GM08714 (cell line): Measurements from ENCODE around the gene CCDC60.

Experiments
- H3K4me3 ChIP-seq: fragments of 200-500 bp; sonication (Bioruptor generic); 2 replicates; pipeline ENCODE4 v1.5.1; 2014; ENCODE audit warnings: mild to moderate bottlenecking, low read length, inconsistent platforms
- ZNF274 ChIP-seq: IDR thresholded peaks from 2 replicates; pipeline ENCODE4 v1.6.1; 2012; ENCODE audit warnings: mild to moderate bottlenecking, low read depth, low read length

CCDC60 gene

DNA sequence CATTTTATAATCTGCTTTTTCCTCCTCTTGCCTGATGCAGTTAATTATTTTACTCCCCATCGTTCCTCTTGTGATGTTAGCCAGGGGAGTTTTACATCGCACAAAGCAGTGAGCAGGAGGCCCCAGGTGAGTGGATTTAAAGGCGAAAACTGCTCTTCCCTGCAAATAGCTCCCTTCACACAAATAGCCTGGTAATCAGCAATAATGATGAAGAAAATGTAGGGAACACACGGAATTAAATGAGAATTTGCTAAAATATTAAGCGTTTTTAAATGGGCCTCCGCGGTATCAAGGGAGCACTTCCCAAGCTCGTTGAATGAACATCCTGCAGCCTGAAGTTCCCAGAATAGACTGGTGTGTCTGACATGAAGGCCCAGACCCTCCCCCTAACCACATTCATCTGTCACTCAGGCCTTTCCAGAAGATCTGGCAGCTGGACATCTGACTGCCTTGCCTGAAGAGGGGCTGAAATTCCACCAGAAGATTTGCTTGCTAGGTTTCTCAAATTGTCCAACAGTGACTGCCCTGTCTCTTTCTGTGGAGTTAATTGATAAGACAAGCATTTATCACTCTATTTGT is 127.2 kb downstream of the CCDC60 start:
- TF ChIP-seq ZNF274 = no peak
- H3K4me3 ChIP-seq = no peak overlapping the region

DNA sequence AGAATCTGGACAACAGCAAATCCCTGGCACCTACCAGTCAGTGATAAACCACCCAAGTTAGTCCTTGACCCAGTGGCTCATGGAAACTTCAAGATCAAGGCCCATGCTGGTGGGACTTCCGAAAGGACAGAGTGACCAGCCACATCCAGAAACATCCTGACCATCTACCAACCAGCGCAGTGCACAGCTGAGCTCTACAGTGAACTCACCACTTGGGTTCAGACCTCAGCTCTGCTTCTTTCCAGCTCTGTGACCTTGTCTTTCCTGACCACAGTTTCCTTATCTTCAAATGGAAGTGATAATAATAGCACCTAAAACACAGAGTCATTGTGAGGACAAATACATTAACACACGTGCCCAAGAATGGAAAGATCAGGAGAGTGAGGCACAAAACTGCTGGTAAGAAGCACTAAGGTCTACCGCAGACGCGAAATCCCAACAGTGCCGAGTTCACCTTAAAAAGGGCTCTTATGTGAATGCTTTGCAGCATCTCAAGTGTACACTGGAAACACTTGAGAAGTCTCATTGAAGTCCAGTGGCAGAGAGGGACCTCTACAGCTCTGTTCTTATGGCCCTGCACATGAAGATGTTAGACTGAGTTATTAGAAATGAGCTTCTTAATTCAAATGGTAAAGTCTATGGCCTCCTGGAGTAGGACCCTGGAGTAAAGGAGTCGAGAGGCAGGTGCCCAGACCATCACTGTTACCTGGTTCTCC is 128.8 kb downstream of the CCDC60 start:
- no peak overlapping the region for H3K4me3 ChIP-seq
- no peak for TF ChIP-seq ZNF274

DNA sequence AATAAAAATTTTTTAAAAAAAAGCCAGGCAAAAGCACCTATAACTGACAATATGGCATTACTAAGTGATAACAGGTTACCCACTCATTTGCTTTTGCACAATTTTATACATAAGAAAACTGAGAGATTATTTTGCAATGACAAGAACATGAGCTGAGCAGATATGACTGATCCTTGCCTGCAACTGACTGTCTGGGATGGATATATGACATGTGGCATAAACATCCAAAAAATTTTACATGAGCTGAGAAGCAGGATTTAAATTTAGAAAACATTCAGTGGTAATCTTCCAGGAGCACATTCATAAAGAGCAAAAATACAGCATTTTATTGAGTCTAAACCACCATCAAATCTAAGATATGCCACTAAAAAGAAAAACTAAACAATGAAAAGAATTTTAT is 133.8 kb downstream of the CCDC60 start:
- TF ChIP-seq ZNF274 = no peak
- H3K4me3 ChIP-seq = no peak overlapping the region

DNA sequence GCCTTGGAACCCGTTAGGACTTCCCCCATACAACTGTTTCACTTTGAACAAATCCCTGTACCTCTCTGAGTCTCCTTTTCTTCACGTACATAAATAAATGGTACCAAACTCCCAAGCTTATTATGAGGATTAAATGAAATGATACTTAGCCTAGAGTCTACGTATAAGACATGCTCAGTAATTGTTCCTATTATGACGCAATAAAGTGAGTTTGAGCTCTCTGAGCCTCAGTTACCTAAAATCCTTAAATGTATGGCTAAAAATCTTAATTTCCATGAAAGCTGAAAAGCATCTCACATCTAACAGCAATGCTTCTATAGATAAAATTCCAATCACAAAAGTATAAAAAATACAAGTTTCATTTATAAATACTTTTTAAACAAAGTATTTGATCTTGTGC is 141.1 kb downstream of the CCDC60 start:
- TF ChIP-seq ZNF274 = no peak
- H3K4me3 ChIP-seq = no peak overlapping the region

DNA sequence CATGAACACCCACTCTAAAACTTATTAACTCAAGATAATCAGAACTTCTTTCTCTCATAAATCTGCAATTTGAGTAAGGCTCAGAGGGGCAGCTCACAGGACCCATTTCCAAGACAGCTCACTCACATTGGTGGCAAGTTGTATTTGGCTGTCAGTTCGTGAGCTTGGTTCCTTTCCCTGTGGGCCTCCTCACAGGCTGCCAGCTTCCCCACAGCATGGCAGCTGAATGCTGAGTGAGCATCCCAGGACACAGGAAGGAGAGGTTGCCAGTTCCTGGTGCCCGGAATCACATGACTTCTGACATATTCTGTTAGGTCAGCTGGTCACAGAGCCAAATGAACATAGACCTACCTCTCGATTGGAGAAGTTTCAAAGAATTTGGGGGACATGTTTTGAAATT is 142.4 kb downstream of the CCDC60 start:
- H3K4me3 ChIP-seq = no peak overlapping the region
- TF ChIP-seq ZNF274 = no peak

DNA sequence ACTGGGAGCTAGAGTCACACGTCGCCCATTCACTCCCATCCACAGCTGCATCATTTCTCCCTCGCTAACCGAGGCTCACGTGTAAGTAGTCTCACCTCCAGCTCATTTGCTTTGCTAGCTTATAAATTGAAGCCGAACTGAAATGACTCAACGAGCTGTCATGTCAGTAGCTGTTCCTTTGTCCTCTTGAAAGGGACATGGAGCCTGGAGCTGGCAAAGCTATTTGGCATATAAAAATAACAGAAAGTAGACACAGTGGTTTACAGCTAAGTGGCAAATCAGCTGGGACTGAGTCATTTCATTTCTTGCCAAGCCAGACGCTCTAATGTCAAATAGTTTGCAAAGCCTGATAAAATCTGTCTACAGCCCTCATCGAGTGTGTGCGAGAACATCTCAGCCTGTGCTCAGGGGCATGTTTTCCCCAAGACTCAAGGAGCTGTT is 144.6 kb downstream of the CCDC60 start:
- no peak for TF ChIP-seq ZNF274
- H3K4me3 ChIP-seq = no peak overlapping the region

DNA sequence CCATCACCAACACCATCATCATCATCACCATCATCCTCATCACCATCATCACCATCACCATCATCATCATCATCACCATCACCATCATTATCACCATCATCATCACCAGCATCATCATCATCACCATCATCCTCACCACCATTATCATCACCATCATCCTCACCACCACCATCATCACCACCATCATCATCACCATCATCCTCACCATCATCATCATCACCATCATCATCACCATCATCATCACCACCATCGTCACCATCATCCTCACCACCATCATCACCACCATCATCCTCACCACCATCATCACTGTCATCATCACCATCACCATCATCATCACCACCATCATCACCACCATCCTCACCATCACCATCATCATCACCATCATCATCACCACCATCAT is 146.0 kb downstream of the CCDC60 start:
- TF ChIP-seq ZNF274 = no peak
- H3K4me3 ChIP-seq = no peak overlapping the region

DNA sequence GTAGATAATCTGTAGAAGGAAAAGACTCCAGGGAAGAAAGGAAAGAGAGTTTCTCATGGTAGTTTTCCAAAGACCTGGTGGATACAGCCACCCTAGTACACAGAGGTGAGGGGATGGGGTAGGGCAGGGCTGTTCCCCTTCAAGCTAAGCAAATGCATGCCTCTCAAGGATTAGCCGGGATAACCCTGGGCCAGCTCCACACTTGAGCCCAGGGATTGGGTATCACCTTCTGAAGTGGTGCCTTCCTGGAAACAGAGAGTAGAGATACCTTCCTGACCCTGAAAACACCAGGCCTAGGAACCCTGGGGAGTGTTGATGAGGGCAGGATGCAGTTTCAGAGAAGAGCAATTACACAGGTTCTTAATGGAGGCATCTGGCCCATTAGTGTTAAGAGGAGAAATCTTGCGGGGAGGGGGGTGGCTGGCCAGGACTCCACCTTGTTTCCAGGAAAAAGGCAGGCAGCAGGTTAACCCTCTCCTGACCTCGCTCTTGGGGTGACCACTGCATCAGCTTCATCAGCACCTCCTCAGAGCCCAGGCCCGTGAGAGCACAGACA is 152.1 kb downstream of the CCDC60 start:
- H3K4me3 ChIP-seq = no peak overlapping the region
- TF ChIP-seq ZNF274 = no peak

DNA sequence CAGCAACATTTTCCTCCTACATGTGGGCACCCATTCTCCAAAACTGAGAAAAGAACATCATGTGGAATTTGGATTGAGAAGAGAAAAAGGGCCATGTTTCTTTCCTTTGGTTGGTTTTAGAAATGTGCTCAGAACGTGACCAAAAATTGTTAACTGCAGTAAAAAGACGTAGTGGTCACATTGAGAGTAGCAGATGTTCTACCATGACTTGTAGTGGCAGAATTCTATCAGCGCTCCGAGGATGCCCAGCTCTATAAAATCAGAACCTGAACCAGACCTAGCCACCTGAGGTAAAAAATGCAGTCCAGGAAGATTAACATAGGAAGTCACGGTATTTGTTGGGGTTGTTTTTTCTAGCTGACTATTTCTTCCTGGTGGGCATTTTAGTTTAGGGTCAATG is 157.3 kb downstream of the CCDC60 start:
- H3K4me3 ChIP-seq = no peak overlapping the region
- no peak for TF ChIP-seq ZNF274

DNA sequence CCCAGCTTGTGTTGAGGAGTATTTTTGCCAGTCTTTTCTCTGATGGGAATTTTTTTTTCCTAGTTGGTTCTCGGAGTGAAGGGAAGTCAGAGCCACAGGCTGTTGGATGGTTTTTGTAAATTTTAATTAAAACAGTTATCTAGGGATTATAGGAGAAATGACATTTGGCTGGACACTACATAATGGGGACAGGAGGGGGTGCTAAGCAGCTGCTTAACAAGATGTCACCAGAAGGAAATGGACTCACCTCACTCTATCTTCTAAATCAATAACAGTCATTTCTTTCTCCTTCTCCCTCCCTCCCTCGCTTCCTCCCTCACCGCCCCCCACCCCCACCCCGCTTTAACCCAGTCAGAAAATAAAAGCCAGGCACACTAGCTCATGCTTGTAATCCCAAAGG is 165.7 kb downstream of the CCDC60 start:
- H3K4me3 ChIP-seq = no peak overlapping the region
- TF ChIP-seq ZNF274 = no peak

DNA sequence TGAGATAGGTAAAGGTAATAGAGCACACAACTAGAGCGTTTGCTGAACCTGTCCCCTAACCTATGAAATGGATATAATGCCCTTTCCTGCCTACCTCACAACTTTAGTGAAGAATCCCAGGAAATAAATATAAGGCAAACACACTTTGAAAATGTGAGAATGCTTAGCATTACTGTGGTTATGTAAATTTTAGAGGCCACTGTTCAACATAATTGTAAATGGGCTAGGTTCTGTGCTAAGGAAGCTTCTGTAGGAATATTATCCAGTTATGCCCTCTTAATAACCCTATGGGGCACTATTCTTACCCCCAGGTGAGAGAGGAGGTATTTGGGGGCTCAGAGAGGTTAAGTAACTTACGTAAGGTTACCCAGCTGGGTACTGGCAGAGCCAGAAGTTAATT is 166.5 kb downstream of the CCDC60 start:
- no peak for TF ChIP-seq ZNF274
- H3K4me3 ChIP-seq = no peak overlapping the region

DNA sequence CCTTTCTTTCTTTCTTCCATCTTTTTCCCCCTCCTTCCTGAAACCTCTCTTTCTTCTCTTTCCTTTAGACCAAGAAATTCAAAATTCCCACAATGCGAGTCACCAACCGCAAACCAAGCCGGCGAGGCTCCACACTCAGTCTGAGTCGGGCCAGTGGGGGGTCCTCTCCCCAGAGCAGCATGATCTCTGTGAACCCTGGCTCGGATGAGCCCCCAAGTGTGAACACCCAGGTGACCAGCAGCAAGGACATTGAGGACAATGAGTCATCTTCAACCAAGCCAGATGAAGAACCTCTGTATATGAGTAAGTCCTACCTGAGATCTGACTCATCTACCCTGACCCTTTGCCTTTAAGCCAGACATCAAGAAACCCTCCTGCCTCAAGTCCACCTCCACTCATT is 170.5 kb downstream of the CCDC60 start:
- TF ChIP-seq ZNF274 = no peak
- H3K4me3 ChIP-seq = no peak overlapping the region

DNA sequence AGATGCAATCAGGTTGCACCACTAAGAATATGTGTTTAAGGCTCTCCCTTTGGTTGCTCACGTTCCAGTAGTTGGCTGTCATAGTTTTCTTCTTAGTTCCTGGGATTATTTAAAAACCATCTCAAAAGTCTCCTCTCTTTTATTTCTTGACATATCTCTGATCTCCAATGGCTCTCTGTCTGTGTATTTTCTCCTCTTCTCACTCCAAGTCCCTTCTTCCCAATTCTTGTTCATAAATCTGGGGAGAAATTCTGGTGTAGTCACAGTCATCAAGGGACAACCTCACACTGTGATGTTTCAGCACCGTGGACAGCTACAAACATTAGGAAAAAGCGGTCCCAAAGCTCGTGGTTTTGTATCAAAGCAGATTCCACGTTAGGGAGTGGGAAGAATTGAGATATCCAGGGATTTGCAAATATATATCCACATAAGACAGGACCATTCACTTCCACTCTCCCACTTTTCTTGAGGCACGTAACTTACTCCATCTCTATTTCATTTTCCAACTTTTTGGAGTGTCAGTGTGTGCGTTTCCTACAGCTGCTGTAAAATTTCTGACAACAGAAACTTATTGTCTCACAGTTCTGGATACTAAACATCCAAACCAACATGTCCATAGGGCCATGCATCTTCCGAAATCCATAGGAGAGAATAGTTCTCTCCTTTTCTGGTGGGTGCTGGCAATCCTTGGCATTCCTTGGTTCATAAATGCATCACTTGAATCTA is 178.4 kb downstream of the CCDC60 start:
- TF ChIP-seq ZNF274 = no peak
- no peak overlapping the region for H3K4me3 ChIP-seq

DNA sequence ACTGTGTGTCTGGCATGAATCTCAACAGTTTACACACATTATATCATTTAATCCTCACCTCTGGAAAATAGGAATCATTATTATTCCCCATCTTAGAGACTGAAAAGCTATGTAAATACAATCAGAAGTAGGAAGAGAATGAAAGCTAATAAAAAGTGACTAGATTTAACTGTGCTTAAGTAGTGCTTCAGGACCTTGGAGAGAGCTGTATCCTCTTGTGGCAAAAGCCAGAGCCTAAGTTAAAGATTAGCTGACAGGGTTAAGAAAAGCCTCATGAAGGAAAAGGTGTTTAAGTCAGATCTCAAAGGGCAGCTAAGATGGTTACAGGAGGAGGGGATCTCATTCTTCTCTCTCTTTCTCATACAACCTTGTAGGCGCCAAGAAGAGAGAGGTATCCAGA is 193.7 kb downstream of the CCDC60 start:
- no peak for TF ChIP-seq ZNF274

DNA sequence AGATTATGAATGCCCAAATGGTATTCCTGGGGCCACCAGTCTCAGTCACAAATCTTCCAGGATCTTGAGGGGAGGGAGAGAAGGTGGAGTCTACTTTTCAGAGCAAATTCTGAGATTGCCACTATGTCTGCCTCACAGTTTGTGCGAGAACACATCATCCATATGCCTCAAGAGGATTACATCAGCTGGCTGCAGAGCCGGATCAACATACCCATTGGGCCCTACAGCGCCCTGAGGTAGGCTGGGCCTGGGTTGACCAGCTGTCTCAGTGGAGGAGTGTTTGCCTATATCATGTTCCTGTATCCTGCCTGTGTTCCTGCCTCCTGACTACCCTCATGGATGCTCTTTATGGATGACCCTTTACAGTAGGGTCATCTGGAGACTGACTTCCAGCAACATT is 205.9 kb downstream of the CCDC60 start:
- no peak for TF ChIP-seq ZNF274
- H3K4me3 ChIP-seq = no peak overlapping the region

More for the DNA sequence above, 193.7 kb downstream of the CCDC60 start:
- no peak overlapping the region for H3K4me3 ChIP-seq
